SKM-1 (cell line): ENCODE data around the gene PCCB.
"Not testable (repeated sequence)": the region's sequence is repeated elsewhere in the genome, so short reads cannot be mapped to it uniquely, and the experiment has no call there.

Experiments
- DNase-seq: peaks from one replicate; lab custom pipeline; 2025; ENCODE audit not compliant: unreplicated experiment; lab: John Stamatoyannopoulos, UW

Gene PCCB

GRCh38 chr3:136261826-136262225, 11.7 kb downstream of the PCCB start:
- no peak for DNase-seq

DNA sequence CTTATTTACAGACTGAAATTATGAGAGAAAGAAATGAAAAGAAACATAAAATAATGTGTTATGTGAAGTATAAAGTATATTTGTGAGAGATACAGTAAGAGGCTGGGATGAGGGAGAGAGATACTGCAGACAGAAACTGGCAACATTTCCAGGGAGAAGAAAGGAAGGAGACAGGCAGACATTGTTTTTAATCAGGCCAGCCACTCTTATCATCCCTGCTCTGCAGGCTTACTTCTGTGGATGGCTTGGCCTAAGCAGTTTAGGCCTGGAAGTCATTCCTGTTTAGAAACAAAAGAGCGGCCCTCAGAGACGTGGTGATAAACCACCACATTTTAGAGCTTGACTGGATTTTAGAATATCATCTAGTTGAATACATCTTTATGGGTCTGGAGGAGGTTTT, 12.4 kb downstream of the PCCB start:
- DNase-seq: no peak

- DNase-seq: no peak
These were observed 13.1 kb downstream of the PCCB start for GRCh38 chr3:136263251-136263650.

- DNase-seq: not testable (repeated sequence)
These were observed 16.5 kb downstream of the PCCB start for GRCh38 chr3:136266468-136267125.

DNA sequence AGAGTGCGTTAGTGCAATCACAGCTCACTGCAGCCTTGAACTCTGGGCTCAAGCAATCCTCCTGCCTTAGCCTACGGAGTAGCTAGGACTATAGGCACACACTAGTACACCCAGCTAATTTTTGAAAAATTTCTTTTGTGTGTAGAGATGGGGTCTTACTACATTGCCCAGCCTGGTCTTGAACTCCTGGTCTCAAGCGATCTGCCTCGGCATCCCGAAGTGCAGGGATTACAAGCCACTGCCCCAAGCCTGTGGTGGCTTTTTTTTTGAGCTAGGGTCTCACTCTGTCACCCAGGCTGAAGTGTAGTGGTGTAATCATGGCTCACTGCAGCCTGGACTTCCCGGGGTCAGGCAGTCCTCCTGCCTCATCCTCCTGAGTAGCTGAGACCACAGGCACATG, 17.1 kb downstream of the PCCB start:
- DNase-seq: no peak

DNA sequence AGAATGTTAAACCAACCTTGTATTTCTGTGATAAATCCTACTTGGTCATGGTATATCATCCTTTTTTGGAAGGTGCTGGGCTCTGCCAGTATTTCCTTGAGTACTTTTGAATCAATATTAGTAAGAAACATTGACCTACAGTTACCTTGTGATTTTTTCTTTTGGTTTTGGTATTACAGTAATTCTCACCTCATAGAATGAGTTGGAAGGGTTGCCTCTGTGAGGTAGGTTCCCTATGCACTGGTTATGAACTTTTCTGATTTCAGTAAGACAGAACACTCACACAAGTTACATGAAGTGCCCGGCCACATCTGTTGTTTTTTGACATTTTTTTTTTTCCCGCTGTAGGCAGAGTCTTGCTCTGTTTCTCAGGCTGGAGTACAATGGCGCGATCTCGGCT, 20.0 kb downstream of the PCCB start:
- no peak for DNase-seq

DNA sequence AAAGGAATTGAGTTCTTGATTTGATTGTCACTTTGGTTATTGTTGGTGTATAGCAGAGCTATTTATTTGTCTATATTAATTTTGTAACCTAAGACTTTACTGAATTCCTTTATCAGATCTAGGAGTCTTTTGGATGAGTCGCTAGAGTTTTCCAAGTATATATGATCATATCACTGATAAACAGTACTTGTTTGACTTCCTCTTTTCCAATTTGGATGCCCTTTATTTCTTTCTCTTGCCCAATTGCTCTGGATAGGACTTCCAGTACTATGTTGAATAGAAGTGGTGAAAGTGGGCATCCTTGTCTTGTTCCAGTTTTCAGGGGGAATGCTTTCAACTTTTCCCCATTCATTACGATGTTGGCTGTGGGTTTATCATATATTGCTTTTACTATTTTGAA, 21.5 kb downstream of the PCCB start:
- not testable (repeated sequence) for DNase-seq

GRCh38 chr3:136276049-136276755, 26.1 kb downstream of the PCCB start:
- DNase-seq: no peak

GRCh38 chr3:136277115-136277514, 27.0 kb downstream of the PCCB start:
- no peak for DNase-seq

- no peak for DNase-seq
These were observed 27.5 kb downstream of the PCCB start for GRCh38 chr3:136277634-136278033.

DNA sequence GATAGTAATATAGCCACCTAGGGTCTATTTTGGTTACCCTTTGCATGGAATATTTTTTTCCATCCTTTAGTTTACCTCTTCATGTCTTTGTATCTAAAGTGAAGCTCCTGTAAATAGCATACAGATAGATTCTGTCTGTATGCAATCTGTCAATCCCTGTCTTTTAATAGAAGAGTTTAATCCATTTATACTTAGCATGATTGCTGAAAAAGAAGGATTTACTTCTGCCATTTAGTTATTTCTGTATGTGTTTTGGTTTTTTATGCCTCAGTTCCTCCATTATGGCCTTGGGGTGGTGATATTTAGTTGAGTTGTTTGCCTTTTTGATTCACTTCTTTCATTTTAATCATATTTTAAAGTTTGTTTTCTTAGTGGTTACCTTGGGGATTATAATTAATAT, 29.0 kb downstream of the PCCB start:
- DNase-seq: no peak

- no peak for DNase-seq
These were observed 30.8 kb downstream of the PCCB start for GRCh38 chr3:136280961-136281360.

- no peak for DNase-seq
These were observed 31.9 kb downstream of the PCCB start for GRCh38 chr3:136281966-136282520.

DNA sequence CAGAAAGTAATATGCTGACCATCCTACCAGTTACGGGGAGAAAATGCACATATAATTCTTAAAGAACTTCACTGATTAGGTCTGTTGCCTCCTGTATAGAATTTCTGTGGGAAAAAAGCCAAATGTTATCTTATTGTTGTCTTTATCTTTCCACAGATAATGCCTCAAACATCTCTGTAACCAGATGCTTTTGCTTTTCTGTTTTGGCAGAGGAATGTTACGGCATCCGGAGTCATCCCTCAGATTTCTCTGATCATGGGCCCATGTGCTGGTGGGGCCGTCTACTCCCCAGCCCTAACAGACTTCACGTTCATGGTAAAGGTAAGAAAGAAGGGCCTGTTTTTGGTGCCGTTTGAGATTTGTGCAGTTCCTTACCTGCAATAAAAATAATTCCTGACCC, 33.5 kb downstream of the PCCB start:
- DNase-seq: no peak

DNA sequence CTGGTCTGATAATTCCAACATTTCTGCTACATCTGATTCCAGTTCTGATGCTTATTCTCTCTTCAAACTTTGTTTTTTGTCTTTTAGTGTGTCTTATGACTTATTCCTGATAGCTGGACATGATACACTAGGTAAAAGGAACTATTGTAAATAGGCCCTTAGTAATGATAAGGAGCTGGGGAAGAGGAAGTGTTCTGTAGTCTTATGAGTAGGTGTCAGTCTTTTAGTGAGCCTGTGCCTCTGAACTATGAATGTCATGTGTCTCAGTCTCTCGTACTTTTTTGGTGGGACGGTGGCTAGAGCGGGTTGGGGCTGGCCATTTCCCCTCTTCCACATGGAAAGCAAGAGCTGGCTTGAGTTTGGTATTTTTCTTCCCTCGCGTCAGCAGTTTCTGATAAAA, 41.2 kb downstream of the PCCB start:
- DNase-seq: no peak

- no peak for DNase-seq
These were observed 42.4 kb downstream of the PCCB start for GRCh38 chr3:136292500-136292899.

- no peak for DNase-seq
These were observed 43.1 kb downstream of the PCCB start for GRCh38 chr3:136293279-136293678.

- DNase-seq: no peak
These were observed 44.0 kb downstream of the PCCB start for GRCh38 chr3:136294176-136294575.

DNA sequence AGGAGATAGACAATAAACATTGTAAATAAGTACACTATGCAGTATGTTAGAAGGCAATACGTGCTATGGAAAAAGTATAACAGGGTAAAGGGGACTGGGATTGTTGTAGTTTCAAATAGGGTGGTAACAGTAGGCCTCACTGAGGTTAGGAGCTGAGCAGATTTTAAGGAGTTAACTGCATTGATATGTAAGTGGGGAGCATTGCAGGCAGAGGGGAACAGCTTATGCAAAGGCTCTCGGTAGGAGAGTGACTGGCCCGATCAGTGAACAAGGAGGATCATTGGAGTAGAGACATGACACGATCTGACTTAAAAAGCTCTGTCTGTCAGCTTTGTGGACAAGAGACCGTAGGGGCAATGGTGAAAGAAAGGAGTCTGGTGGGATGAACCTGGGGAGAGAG, 46.8 kb downstream of the PCCB start:
- no peak for DNase-seq

- no peak for DNase-seq
These were observed 47.7 kb downstream of the PCCB start for GRCh38 chr3:136297826-136298225.

DNA sequence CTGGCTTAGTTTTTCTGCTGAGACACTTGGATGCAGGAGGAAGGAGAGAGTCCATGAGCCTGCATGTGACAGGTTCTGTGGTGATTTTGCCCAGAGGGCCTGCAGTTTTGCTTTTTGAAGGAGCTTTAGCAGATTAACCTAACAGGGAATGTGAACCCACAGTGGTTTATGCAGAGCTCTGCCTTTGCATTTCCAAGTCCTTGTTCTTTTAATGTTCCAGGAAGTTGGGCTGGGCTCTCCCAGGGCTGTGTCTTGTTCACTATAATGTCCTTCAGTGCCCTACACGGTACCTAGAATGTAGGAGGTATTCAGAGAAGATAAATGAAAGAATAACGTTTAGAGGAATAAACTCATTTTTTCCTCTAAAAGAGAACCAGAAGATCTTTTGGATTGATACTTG, 50.3 kb downstream of the PCCB start:
- DNase-seq: no peak

DNA sequence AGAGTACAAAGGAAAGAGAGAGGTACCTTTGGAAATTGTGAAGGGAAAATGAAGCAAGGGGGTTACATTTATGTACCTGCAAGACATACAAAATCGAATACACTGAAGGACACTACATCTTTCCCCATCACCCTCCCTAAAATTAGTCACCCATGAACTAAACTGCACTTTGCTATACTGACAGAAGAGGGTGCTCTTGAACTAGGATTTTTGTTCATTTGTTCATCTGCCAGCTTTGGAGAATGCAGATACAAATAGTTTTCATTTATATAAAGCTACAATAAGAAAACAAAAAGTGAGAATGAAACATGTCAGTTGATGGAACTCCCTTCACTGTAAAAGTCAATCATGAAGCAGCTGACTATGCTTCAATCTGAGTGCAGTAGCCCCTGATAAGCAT, 55.7 kb downstream of the PCCB start:
- peak; percentile 2 for DNase-seq

GRCh38 chr3:136311261-136311660, 61.1 kb downstream of the PCCB start:
- no peak for DNase-seq
